Measurements from ENCODE around the gene TIMM50. TPM values are rescaled to one million over a fixed set of nuclear protein-coding genes. Genes with fewer than 3 reads are reported as not detected.

TIMM50 gene
- total RNA-seq, 6 experiments from 2014 or later: 28.1 to 48.1 (median 31.3) TPM

DNA sequence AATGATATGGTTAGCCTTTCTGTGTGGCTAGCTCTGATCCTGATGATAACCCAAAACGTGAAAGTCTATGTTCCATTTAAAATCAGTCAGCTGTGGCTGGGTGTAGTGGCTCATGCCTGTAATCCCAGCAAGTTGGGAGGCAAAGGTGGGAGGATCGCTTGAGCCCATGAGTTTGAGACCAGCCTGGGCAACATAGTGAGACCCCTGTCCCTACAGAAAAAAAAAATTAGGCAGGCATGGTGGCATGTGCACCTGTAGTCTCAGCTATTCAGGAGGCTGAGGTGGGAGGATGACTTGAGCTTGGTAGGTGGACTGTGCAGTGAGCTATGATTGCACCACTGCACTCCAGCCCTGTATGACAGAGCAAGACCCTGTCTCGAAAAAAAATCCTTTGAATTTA lies 53.2 kb downstream of the TIMM50 start:
- no peak for ATAC-seq

DNA sequence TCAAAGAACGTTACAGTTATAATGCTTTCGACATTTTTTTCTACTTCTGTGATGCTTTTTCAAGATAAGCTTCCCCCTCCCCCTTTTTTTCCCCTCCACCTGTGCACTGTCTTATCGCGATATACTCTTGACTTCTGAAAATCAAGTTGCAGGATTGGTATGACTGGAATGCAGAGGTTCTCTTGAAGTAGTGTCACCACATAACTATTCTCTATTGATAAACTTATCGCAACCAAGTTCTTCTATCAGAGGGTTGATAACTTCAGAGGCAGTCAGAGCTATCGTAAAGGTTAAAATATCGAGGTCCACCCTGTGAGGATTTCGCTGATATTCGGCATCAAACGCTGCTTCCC lies 58.5 kb downstream of the TIMM50 start:
- intact Hi-C loops (cut with DNase I): loop anchor here (10.0 kb wide), 2 partner anchors 64 to 104 kb away; partner anchors contain the start of gene RPS16 (in 1 of the 2)
- ATAC-seq: no peak

More for the DNA sequence above, 53.2 kb downstream of the TIMM50 start:
- H3K36me3 ChIP-seq: no peaks in the 10 kb centered on the region
- no peak overlapping the region for H3K4me3 ChIP-seq
- intact Hi-C loops (cut with DNase I): loop anchor here (5.0 to 10.0 kb wide), 3 partner anchors 56 to 99 kb away; partner anchors contain the start of gene RPS16 (in 1 of the 2)
- no peaks in the 10 kb centered on the region for H3K27me3 ChIP-seq
- 62% methylated on average over 2 of the region's 3 CpGs for WGBS (ENCODE audit: insufficient coverage, low coverage, low lambda C conversion rate, missing lambda C conversion rate)
- H3K27ac ChIP-seq: no peak overlapping the region
- H3K4me1 ChIP-seq: peaks cover 0 to 14% (median 7%) of the 10 kb centered on the region in 4 donors
- DNase-seq: no peak
- no peak for TF ChIP-seq CTCF (IDR thresholded peaks at IDR 0.05)
- TF ChIP-seq POLR2A (IDR thresholded peaks at IDR 0.05): no peak
- no peaks in the 10 kb centered on the region for H3K9me3 ChIP-seq

GRCh38 chr19:39539518-39540332 lies 59.1 kb downstream of the TIMM50 start, which contains the start of gene EID2:
Gene EID2, minus strand, starts transcription at chr19:39540161. Its CDS starts 82 bp downstream, at chr19:39540079.
- Histone ChIP-seq H3K4me3 (peak within 1 kb of the TSS; percentile 77 to 85 (median 79)), H3K9me3 (no peaks in the 10 kb centered on the region), H3K4me1 (peaks cover 0 to 16% (median 8%) of the 10 kb centered on the region in 4 donors), H3K36me3 (no peaks in the 10 kb centered on the region), H3K27ac (peak within 1 kb of the TSS; percentile 82 to 88 (median 86)), H3K27me3 (no peaks in the 10 kb centered on the region)
- peak; percentile 96 to 97 (median 97) for DNase-seq
- ATAC-seq: peak; percentile 96 to 98 (median 97)
- intact Hi-C loops (cut with DNase I): loop anchor here (10.0 kb wide), 2 partner anchors 65 to 105 kb away; partner anchors contain the start of gene RPS16 (in 1 of the 2)
- TF ChIP-seq CTCF (IDR thresholded peaks at IDR 0.05) (peak; percentile 80 to 93 (median 89)), POLR2A (IDR thresholded peaks at IDR 0.05) (peak; percentile 88)
- 0% methylated on average over 5 of the region's 84 CpGs for WGBS (ENCODE audit: insufficient coverage, low coverage, low lambda C conversion rate, missing lambda C conversion rate)

More for the DNA sequence above, 58.5 kb downstream of the TIMM50 start:
- no peak for TF ChIP-seq CTCF (IDR thresholded peaks at IDR 0.05)
- no peak for TF ChIP-seq POLR2A (IDR thresholded peaks at IDR 0.05)
- Histone ChIP-seq H3K27me3 (no peaks in the 10 kb centered on the region), H3K4me1 (peaks cover 0 to 16% (median 8%) of the 10 kb centered on the region in 4 donors), H3K27ac (peak overlapping the region; percentile 82 to 88 (median 86)), H3K4me3 (peak overlapping the region; percentile 77 to 85 (median 79)), H3K9me3 (no peaks in the 10 kb centered on the region), H3K36me3 (no peaks in the 10 kb centered on the region)
- no peak for DNase-seq
- 0% methylated on average over 10 of the region's 10 CpGs for WGBS (ENCODE audit: insufficient coverage, low coverage, low lambda C conversion rate, missing lambda C conversion rate)

GRCh38 chr19:39540333-39540673 lies 59.7 kb downstream of the TIMM50 start:
- intact Hi-C loops (cut with DNase I): no loop called here

More at GRCh38 chr19:39540333-39540673, 59.7 kb downstream of the TIMM50 start:
- Histone ChIP-seq H3K27ac (no peak overlapping the region), H3K36me3 (no peaks in the 10 kb centered on the region), H3K9me3 (no peaks in the 10 kb centered on the region), H3K4me3 (no peak overlapping the region), H3K4me1 (peaks cover 0 to 16% (median 8%) of the 10 kb centered on the region in 4 donors), H3K27me3 (no peaks in the 10 kb centered on the region)
- WGBS (ENCODE audit: insufficient coverage, low coverage, low lambda C conversion rate, missing lambda C conversion rate): 11% methylated on average over 8 of the region's 10 CpGs
- TF ChIP-seq CTCF (IDR thresholded peaks at IDR 0.05) (no peak), POLR2A (IDR thresholded peaks at IDR 0.05) (no peak)
- DNase-seq: no peak
- ATAC-seq: no peak

Other genes starting within 250 kb of the TIMM50 start
- gene IFNL3, start 235.8 kb upstream of the TIMM50 start, total RNA-seq: not detected
- not detected for gene IFNL4, start 232.0 kb upstream of the TIMM50 start, total RNA-seq
- gene IFNL2, start 212.4 kb upstream of the TIMM50 start, total RNA-seq: not detected
- not detected for gene IFNL1, start 184.4 kb upstream of the TIMM50 start, total RNA-seq
- gene LRFN1, start 160.0 kb upstream of the TIMM50 start, total RNA-seq: under 1 TPM; 0.32 to 0.97 (median 0.61) TPM
- 10 to 100 TPM in 3 of 6 experiments, 1 to 10 TPM in 3; 2.8 to 23.8 (median 12.7) TPM for gene GMFG, start 144.8 kb upstream of the TIMM50 start, total RNA-seq
- gene SAMD4B, start 138.4 kb upstream of the TIMM50 start, total RNA-seq: 10 to 100 TPM; 23.0 to 45.6 (median 31.6) TPM
- 10 to 100 TPM; 18.6 to 34.9 (median 24.8) TPM for gene PAF1, start 89.7 kb upstream of the TIMM50 start, total RNA-seq
- gene MED29, start 89.5 kb upstream of the TIMM50 start, total RNA-seq: 10 to 100 TPM; 19.4 to 38.1 (median 24.1) TPM
- gene ZFP36, start 74.0 kb upstream of the TIMM50 start, total RNA-seq: 100 to 1,000 TPM in 3 of 6 experiments, 10 to 100 TPM in 3; 28.3 to 156 (median 91.7) TPM
- gene PLEKHG2, start 68.2 kb upstream of the TIMM50 start, total RNA-seq: 10 to 100 TPM in 1 of 6 experiments, 1 to 10 TPM in 5; 1.6 to 15.0 (median 6.3) TPM
- gene RPS16, start 44.9 kb upstream of the TIMM50 start, total RNA-seq: 100 to 1,000 TPM; 448 to 643 (median 568) TPM
- 10 to 100 TPM; 42.3 to 60.8 (median 54.7) TPM for gene SUPT5H, start 35.3 kb upstream of the TIMM50 start, total RNA-seq
- not detected for gene DLL3, start 18.1 kb downstream of the TIMM50 start, total RNA-seq
- gene SELENOV, start 34.3 kb downstream of the TIMM50 start, total RNA-seq: not detected
- under 1 TPM; 0.18 to 0.78 (median 0.46) TPM for gene EID2B, start 52.0 kb downstream of the TIMM50 start, total RNA-seq
- 1 to 10 TPM; 4.3 to 7.6 (median 5.4) TPM for gene EID2, start 59.3 kb downstream of the TIMM50 start, total RNA-seq
- not detected for gene LGALS13, start 121.7 kb downstream of the TIMM50 start, total RNA-seq
- gene LGALS16, start 175.1 kb downstream of the TIMM50 start, total RNA-seq: not detected
- not detected for gene LGALS14, start 223.6 kb downstream of the TIMM50 start, total RNA-seq